DND-41 (cell line): ENCODE results near the gene DPF1.
"Not testable (repeated sequence)": the region's sequence is repeated elsewhere in the genome, so short reads cannot be mapped to it uniquely, and the experiment has no call there.

Experiments
- ATAC-seq: fragments of 200-7000 bp; cut with Tn5 transposase; 3 replicates; pipeline ENCODE4 v1.9.1; 2021; ENCODE audit warnings: low read depth; ENCODE audit not compliant: insufficient read depth
- DNase-seq: peaks from one replicate; pipeline ENCODE4 v3.0.0-alpha.2; 2020
- H2AFZ ChIP-seq: 2 replicates; pipeline ENCODE4 v1.6.0; 2012; ENCODE audit warnings: low read depth, low read length
- H3K27ac ChIP-seq: 2 replicates; pipeline ENCODE4 v1.5.1; 2012; ENCODE audit warnings: low read length, inconsistent platforms
- H3K27me3 ChIP-seq: fragments of 200-600 bp; sonication (generic); 2 replicates; pipeline ENCODE4 v1.6.0; 2012; ENCODE audit warnings: low read length, mild to moderate bottlenecking, inconsistent platforms; ENCODE audit not compliant: insufficient read depth, poor library complexity
- H3K36me3 ChIP-seq: 2 replicates; pipeline ENCODE4 v1.5.1; 2012; ENCODE audit warnings: low read length, inconsistent platforms; ENCODE audit not compliant: insufficient read depth
- H3K4me1 ChIP-seq: 2 replicates; pipeline ENCODE4 v1.5.1; 2012; ENCODE audit warnings: mild to moderate bottlenecking, low read length; ENCODE audit not compliant: insufficient read depth
- H3K4me2 ChIP-seq: 2 replicates; pipeline ENCODE4 v1.6.0; 2012; ENCODE audit warnings: mild to moderate bottlenecking, moderate library complexity, low read length, inconsistent platforms; ENCODE audit not compliant: insufficient read depth
- H3K4me3 ChIP-seq, 2 experiments: fragments of 200-600 bp in 1 of 2; shearing (Covaris generic) in 1 of 2; 2 replicates each; pipeline ENCODE4 v1.5.1; 2012 to 2016; ENCODE audit warnings: inconsistent platforms in 2 of 2, low read length in 2 of 2, mild to moderate bottlenecking in 2 of 2, low read depth in 1 of 2, moderate library complexity in 1 of 2
- H3K79me2 ChIP-seq: 2 replicates; pipeline ENCODE4 v1.6.0; 2012; ENCODE audit warnings: low read length, inconsistent platforms; ENCODE audit not compliant: insufficient read depth
- H3K9ac ChIP-seq: 2 replicates; pipeline ENCODE4 v1.6.0; 2012; ENCODE audit warnings: low read depth, mild to moderate bottlenecking, inconsistent platforms, low read length, moderate library complexity
- H3K9me3 ChIP-seq: 2 replicates; pipeline ENCODE4 v1.5.1; 2012; ENCODE audit warnings: low read length, moderate library complexity, mild to moderate bottlenecking, inconsistent platforms; ENCODE audit not compliant: insufficient read depth, severe bottlenecking
- H4K20me1 ChIP-seq: 2 replicates; pipeline ENCODE4 v1.6.0; 2012; ENCODE audit warnings: low read length; ENCODE audit not compliant: insufficient read depth
- EZH2 ChIP-seq: IDR thresholded peaks from 3 replicates; pipeline ENCODE4 v1.6.1; 2012; ENCODE audit warnings: borderline replicate concordance, low read depth, mild to moderate bottlenecking, moderate library complexity, low read length, inconsistent platforms; ENCODE audit not compliant: severe bottlenecking
- TF ChIP-seq, protein P1 (sequence below): IDR thresholded peaks from 2 replicates; pipeline ENCODE4 v1.5.1; 2012; ENCODE audit warnings: borderline replicate concordance, low read length, moderate library complexity, mild to moderate bottlenecking; ENCODE audit not compliant: poor library complexity, severe bottlenecking; ENCODE audit errors: extremely low read depth

The DPF1 gene

GRCh38 chr19:38234615-38235014, 10.6 kb upstream of the DPF1 start:
- H3K9ac ChIP-seq, result no peak overlapping the region
- no peaks in the 10 kb centered on the region for H3K4me1 ChIP-seq
- DNase-seq, result no peak
- H3K4me3 ChIP-seq, result no peak overlapping the region
- no peak for TF ChIP-seq EZH2
- TF ChIP-seq, protein P1, sequence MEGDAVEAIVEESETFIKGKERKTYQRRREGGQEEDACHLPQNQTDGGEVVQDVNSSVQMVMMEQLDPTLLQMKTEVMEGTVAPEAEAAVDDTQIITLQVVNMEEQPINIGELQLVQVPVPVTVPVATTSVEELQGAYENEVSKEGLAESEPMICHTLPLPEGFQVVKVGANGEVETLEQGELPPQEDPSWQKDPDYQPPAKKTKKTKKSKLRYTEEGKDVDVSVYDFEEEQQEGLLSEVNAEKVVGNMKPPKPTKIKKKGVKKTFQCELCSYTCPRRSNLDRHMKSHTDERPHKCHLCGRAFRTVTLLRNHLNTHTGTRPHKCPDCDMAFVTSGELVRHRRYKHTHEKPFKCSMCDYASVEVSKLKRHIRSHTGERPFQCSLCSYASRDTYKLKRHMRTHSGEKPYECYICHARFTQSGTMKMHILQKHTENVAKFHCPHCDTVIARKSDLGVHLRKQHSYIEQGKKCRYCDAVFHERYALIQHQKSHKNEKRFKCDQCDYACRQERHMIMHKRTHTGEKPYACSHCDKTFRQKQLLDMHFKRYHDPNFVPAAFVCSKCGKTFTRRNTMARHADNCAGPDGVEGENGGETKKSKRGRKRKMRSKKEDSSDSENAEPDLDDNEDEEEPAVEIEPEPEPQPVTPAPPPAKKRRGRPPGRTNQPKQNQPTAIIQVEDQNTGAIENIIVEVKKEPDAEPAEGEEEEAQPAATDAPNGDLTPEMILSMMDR, result no peak
- no peak overlapping the region for H3K4me2 ChIP-seq
- no peak overlapping the region for H2AFZ ChIP-seq
- no peak for ATAC-seq
- H3K27ac ChIP-seq, result no peak overlapping the region
- H3K36me3 ChIP-seq, result no peaks in the 10 kb centered on the region
- no peaks in the 10 kb centered on the region for H3K27me3 ChIP-seq
- H3K9me3 ChIP-seq, result no peaks in the 10 kb centered on the region
- no peaks in the 10 kb centered on the region for H3K79me2 ChIP-seq
- H4K20me1 ChIP-seq, result no peaks in the 10 kb centered on the region

DNA sequence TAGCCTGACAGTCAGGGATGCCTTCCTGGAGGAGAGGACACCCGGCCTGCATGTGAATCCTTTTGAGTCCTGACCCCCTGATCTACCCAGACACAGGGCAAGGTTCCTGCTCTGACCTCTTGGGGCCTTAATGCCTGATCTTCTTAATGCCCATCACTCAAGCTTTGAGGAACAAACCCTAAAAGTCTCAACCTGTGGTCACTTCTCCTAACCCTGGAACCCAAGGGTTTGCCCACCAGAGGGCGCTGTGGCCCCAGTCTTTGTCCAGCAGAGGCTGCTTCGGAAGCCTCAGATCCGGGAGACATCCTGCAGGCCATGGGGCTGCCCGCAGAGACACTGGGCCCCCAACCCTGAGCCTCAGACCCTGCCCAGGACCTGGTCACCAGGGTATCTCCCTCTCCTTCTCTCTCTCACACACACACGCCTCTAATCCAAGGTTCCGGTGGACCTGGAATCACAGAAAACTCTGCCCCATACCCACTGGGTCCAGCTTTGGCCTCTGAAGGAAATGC, 9.8 kb upstream of the DPF1 start:
- TF ChIP-seq, protein P1, result peak; percentile 82
- TF ChIP-seq EZH2, result no peak
- Histone ChIP-seq H3K27me3 (no peaks in the 10 kb centered on the region), H4K20me1 (no peaks in the 10 kb centered on the region), H2AFZ (no peak overlapping the region), H3K4me1 (no peaks in the 10 kb centered on the region), H3K79me2 (no peaks in the 10 kb centered on the region), H3K4me3 (no peak overlapping the region), H3K9me3 (no peaks in the 10 kb centered on the region), H3K9ac (no peak overlapping the region), H3K4me2 (no peak overlapping the region), H3K36me3 (no peaks in the 10 kb centered on the region), H3K27ac (no peak overlapping the region)
- peak; percentile 58 for DNase-seq
- peak; percentile 76 for ATAC-seq

GRCh38 chr19:38231918-38232317, 7.9 kb upstream of the DPF1 start:
- H4K20me1 ChIP-seq, result no peaks in the 10 kb centered on the region
- no peak for ATAC-seq

GRCh38 chr19:38230506-38231133, 6.6 kb upstream of the DPF1 start:
- not testable (repeated sequence) for DNase-seq, ATAC-seq

More at GRCh38 chr19:38231918-38232317, 7.9 kb upstream of the DPF1 start:
- DNase-seq, result no peak
- H3K36me3 ChIP-seq, result no peaks in the 10 kb centered on the region
- no peak overlapping the region for H3K9ac ChIP-seq
- no peaks in the 10 kb centered on the region for H3K79me2 ChIP-seq
- H3K27ac ChIP-seq, result no peak overlapping the region
- H3K4me3 ChIP-seq, result no peak overlapping the region
- no peak overlapping the region for H2AFZ ChIP-seq
- H3K4me2 ChIP-seq, result no peak overlapping the region
- TF ChIP-seq, protein P1, result no peak
- TF ChIP-seq EZH2, result no peak
- no peaks in the 10 kb centered on the region for H3K27me3 ChIP-seq
- H3K4me1 ChIP-seq, result no peaks in the 10 kb centered on the region
- H3K9me3 ChIP-seq, result no peaks in the 10 kb centered on the region

More at GRCh38 chr19:38230506-38231133, 6.6 kb upstream of the DPF1 start:
- H3K4me3 ChIP-seq, H4K20me1 ChIP-seq, H3K27me3 ChIP-seq, H3K79me2 ChIP-seq, H2AFZ ChIP-seq, H3K27ac ChIP-seq, H3K9me3 ChIP-seq, H3K9ac ChIP-seq, H3K4me2 ChIP-seq, H3K4me1 ChIP-seq, H3K36me3 ChIP-seq: not testable (repeated sequence)
